ENCODE measurements around the gene ANKDD1B. TPM values are rescaled to one million over a fixed set of nuclear protein-coding genes. Genes with fewer than 3 reads are reported as not detected.

ANKDD1B gene
- total RNA-seq, 3 donors from 2014 or later (not counting 1 experiment from before 2014, with no cell fraction given), result 0.52 to 0.66 (median 0.55) TPM

DNA sequence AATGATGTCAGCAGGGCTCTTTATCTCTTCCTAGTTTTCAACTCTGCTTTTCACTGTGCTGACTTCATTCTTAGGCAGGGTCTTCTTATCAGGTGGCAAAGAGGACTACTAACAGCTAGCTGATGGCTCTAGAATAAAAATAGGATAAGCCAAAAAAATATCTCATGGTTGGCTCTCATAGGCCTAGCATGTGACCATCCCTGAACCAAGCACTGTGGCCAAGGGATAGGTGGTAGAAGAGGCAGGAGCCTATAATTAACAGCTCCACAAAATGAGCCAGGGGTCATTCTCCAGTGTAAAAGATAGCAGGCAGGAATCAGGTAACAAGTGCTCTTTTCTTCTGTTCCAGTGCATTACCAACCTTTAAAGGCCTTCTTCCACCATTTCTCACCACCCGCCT is 21.1 kb downstream of the ANKDD1B start:
- Mint-ChIP-seq H3K36me3 (no peaks in the 10 kb centered on the region), H3K4me3 (no peak overlapping the region), H3K4me1 (no peaks in the 10 kb centered on the region), H3K27ac (no peak overlapping the region), H3K27me3 (ENCODE audit: low read depth in 2 of 2) (peaks cover 4 to 14% of the 10 kb centered on the region in 2 donors), H3K9me3 (no peaks in the 10 kb centered on the region)
- Histone ChIP-seq H3K9me3 (ENCODE audit: control insufficient read depth, insufficient read depth, low read length) (no peaks in the 10 kb centered on the region), H3K4me3 (ENCODE audit: low read length) (no peak overlapping the region), H3K4me1 (ENCODE audit: control insufficient read depth, insufficient read depth, low read length) (no peaks in the 10 kb centered on the region), H3K27ac (ENCODE audit: low read length) (no peak overlapping the region), H3K27me3 (ENCODE audit: control insufficient read depth, insufficient read depth, low read length) (peaks cover 2% of the 10 kb centered on the region), H3K36me3 (ENCODE audit: control insufficient read depth, insufficient read depth, low read length) (no peaks in the 10 kb centered on the region)
- intact Hi-C loops (cut with micrococcal nuclease), result no loop called here
- DNase-seq (no peak), ATAC-seq (no peak)
- WGBS (ENCODE audit: insufficient coverage), result 95% methylated on average over 1 of the region's 1 CpG
- no peak for TF ChIP-seq CTCF (IDR thresholded peaks at IDR 0.05)

DNA sequence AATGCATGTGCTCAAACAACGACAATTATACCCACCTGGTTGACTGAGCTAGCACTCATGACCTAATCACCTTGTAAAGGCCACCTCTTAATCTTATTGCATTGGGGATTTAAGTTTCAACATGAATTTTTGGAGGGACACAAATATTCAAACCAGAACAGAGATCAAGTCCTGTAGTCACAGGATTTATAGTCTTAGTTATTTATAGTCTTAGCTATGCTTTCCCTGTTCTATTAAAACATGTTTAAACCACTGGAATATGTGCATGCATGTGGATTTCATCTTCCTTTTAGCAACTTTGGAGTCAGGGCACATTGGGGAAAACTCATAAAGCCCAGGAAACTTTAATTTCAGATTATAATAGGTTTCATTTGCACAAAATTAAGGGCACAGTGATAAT is 26.7 kb downstream of the ANKDD1B start:
- Mint-ChIP-seq H3K9me3 (no peaks in the 10 kb centered on the region), H3K27me3 (ENCODE audit: low read depth in 2 of 2) (peaks cover 4 to 14% of the 10 kb centered on the region in 2 donors), H3K36me3 (no peaks in the 10 kb centered on the region), H3K27ac (no peak overlapping the region), H3K4me3 (no peak overlapping the region), H3K4me1 (no peaks in the 10 kb centered on the region)
- Histone ChIP-seq H3K4me1 (ENCODE audit: control insufficient read depth, insufficient read depth, low read length) (no peaks in the 10 kb centered on the region), H3K4me3 (ENCODE audit: low read length) (no peak overlapping the region), H3K9me3 (ENCODE audit: control insufficient read depth, insufficient read depth, low read length) (no peaks in the 10 kb centered on the region), H3K27me3 (ENCODE audit: control insufficient read depth, insufficient read depth, low read length) (peaks cover 2% of the 10 kb centered on the region), H3K27ac (ENCODE audit: low read length) (no peak overlapping the region), H3K36me3 (ENCODE audit: control insufficient read depth, insufficient read depth, low read length) (no peaks in the 10 kb centered on the region)
- 92% methylated on average over 1 of the region's 1 CpG for WGBS (ENCODE audit: insufficient coverage)
- intact Hi-C loops (cut with micrococcal nuclease), result no loop called here
- no peak for TF ChIP-seq CTCF (IDR thresholded peaks at IDR 0.05)
- no peak for ATAC-seq
- no peak for DNase-seq

- intact Hi-C loops (cut with micrococcal nuclease), result no loop called here
- Mint-ChIP-seq H3K4me1 (no peaks in the 10 kb centered on the region), H3K4me3 (no peak overlapping the region)
Measured at GRCh38 chr5:75639535-75640311, 28.5 kb downstream of the ANKDD1B start.

More at GRCh38 chr5:75639535-75640311, 28.5 kb downstream of the ANKDD1B start:
- no peaks in the 10 kb centered on the region for H3K36me3 Mint-ChIP-seq
- H3K27ac ChIP-seq (ENCODE audit: low read length), result no peak overlapping the region
- H3K4me1 ChIP-seq (ENCODE audit: control insufficient read depth, insufficient read depth, low read length), result no peaks in the 10 kb centered on the region
- H3K27ac Mint-ChIP-seq, result no peak overlapping the region
- peaks cover 2% of the 10 kb centered on the region for H3K27me3 ChIP-seq (ENCODE audit: control insufficient read depth, insufficient read depth, low read length)
- H3K9me3 ChIP-seq (ENCODE audit: control insufficient read depth, insufficient read depth, low read length), result no peaks in the 10 kb centered on the region
- no peak for TF ChIP-seq CTCF (IDR thresholded peaks at IDR 0.05)
- H3K27me3 Mint-ChIP-seq (ENCODE audit: low read depth in 2 of 2), result peaks cover 4 to 14% of the 10 kb centered on the region in 2 donors
- DNase-seq (no peak), ATAC-seq (no peak)
- H3K36me3 ChIP-seq (ENCODE audit: control insufficient read depth, insufficient read depth, low read length), result no peaks in the 10 kb centered on the region
- no peaks in the 10 kb centered on the region for H3K9me3 Mint-ChIP-seq
- no peak overlapping the region for H3K4me3 ChIP-seq (ENCODE audit: low read length)
- 86% methylated on average over 2 of the region's 3 CpGs for WGBS (ENCODE audit: insufficient coverage)
